Immature natural killer cell (primary cell): ENCODE data around the gene BUD31. TPM values are rescaled to one million over a fixed set of nuclear protein-coding genes. Genes with fewer than 3 reads are reported as not detected.

ENCODE experiments used
- DNase-seq, 3 donors: peaks; one replicate each; pipeline ENCODE4 v3.0.0; 2022; ENCODE audit warnings: mixed read lengths in 1 of 3
- H3K27ac Mint-ChIP-seq, 6 donors: one replicate each; pipeline ENCODE4 v1.8.0; 2020; ENCODE audit warnings: mixed read lengths in 6 of 6, mild to moderate bottlenecking in 5 of 6, inconsistent platforms in 4 of 6, moderate library complexity in 3 of 6
- H3K27me3 Mint-ChIP-seq, 3 donors: one replicate each; pipeline ENCODE4 v1.8.0; 2020 to 2021; ENCODE audit warnings: low read depth in 3 of 3, mild to moderate bottlenecking in 3 of 3, mixed read lengths in 3 of 3, moderate library complexity in 3 of 3, inconsistent platforms in 1 of 3
- H3K36me3 Mint-ChIP-seq, 3 donors: one replicate each; pipeline ENCODE4 v1.8.0; 2020; ENCODE audit warnings: mixed read lengths in 3 of 3, inconsistent platforms in 2 of 3, mild to moderate bottlenecking in 2 of 3
- H3K4me1 Mint-ChIP-seq, 2 donors: one replicate each; pipeline ENCODE4 v1.8.0; 2020; ENCODE audit warnings: inconsistent platforms in 2 of 2, mild to moderate bottlenecking in 2 of 2, mixed read lengths in 2 of 2, moderate library complexity in 1 of 2
- H3K4me3 Mint-ChIP-seq, 5 donors: one replicate each; pipeline ENCODE4 v1.8.0; 2020; ENCODE audit warnings: mild to moderate bottlenecking in 5 of 5, mixed read lengths in 5 of 5, inconsistent platforms in 3 of 5, moderate library complexity in 3 of 5
- H3K9me3 Mint-ChIP-seq, 6 donors: one replicate each; pipeline ENCODE4 v1.8.0; 2020; ENCODE audit warnings: mild to moderate bottlenecking in 6 of 6, mixed read lengths in 6 of 6, inconsistent platforms in 4 of 6, moderate library complexity in 3 of 6
- polyA plus RNA-seq, 3 donors: library from polyadenylated mRNA; unstranded; fragments of 300-500 nt; fragmentation: Illumina TruSeq; gene quantifications; one replicate each; pipeline ENCODE4 v1.2.3, GENCODE V29; 2021

BUD31 gene
- 100 to 1,000 TPM; 265 to 362 (median 279) TPM for polyA plus RNA-seq

- H3K4me3 Mint-ChIP-seq = peak within 1 kb of the TSS; percentile 90 to 95 (median 94)
- H3K4me1 Mint-ChIP-seq = peaks cover 54 to 68% of the 10 kb centered on the region in 2 donors
- peaks cover 13 to 32% (median 16%) of the 10 kb centered on the region in 3 donors for H3K36me3 Mint-ChIP-seq
- H3K9me3 Mint-ChIP-seq = no peaks in the 10 kb centered on the region
- peak within 1 kb of the TSS; percentile 94 to 98 (median 96) for H3K27ac Mint-ChIP-seq
- H3K27me3 Mint-ChIP-seq = peaks cover 12 to 25% (median 25%) of the 10 kb centered on the region in 3 donors
- peak; percentile 98 for DNase-seq
These were observed at the start of gene BUD31, which contains the start of gene PDAP1 for GRCh38 chr7:99408379-99409191. TSS of gene BUD31 (plus strand) at chr7:99408969. CDS start at chr7:99411093, 2,124 bp downstream. TSS of gene PDAP1 (minus strand) at chr7:99408597. CDS start at chr7:99408548, 49 bp downstream.

GRCh38 chr7:99359465-99360154 lies 49.2 kb upstream of the BUD31 start:
- Mint-ChIP-seq H3K27ac (peak overlapping the region in 1 of 6 donors; percentile 23), H3K27me3 (peaks cover 0 to 2% (median 2%) of the 10 kb centered on the region in 3 donors), H3K9me3 (no peaks in the 10 kb centered on the region), H3K4me1 (no peaks in the 10 kb centered on the region), H3K36me3 (peaks cover 12 to 33% (median 16%) of the 10 kb centered on the region in 3 donors), H3K4me3 (no peak overlapping the region)
- no peak for DNase-seq

GRCh38 chr7:99362801-99363200 lies 46.0 kb upstream of the BUD31 start:
- peaks cover 0 to 3% (median under 1%) of the 10 kb centered on the region in 3 donors for H3K27me3 Mint-ChIP-seq
- H3K4me1 Mint-ChIP-seq = peaks cover 0 to 1% of the 10 kb centered on the region in 2 donors
- H3K4me3 Mint-ChIP-seq = no peak overlapping the region
- H3K27ac Mint-ChIP-seq = peak overlapping the region in 1 of 6 donors; percentile 11
- peaks cover 9 to 38% (median 13%) of the 10 kb centered on the region in 3 donors for H3K36me3 Mint-ChIP-seq
- no peak for DNase-seq
- H3K9me3 Mint-ChIP-seq = no peaks in the 10 kb centered on the region

- Mint-ChIP-seq H3K4me3 (no peak overlapping the region), H3K36me3 (peaks cover 4 to 33% (median 8%) of the 10 kb centered on the region in 3 donors), H3K4me1 (peaks cover 0 to 1% of the 10 kb centered on the region in 2 donors), H3K27me3 (peaks cover 0 to 3% (median 0%) of the 10 kb centered on the region in 3 donors), H3K9me3 (no peaks in the 10 kb centered on the region), H3K27ac (peak overlapping the region in 1 of 6 donors; percentile 57)
- DNase-seq = no peak
These were observed 45.5 kb upstream of the BUD31 start for GRCh38 chr7:99363286-99363685.

- peaks cover 3 to 26% (median 8%) of the 10 kb centered on the region in 3 donors for H3K36me3 Mint-ChIP-seq
- peaks cover 0 to 3% (median 0%) of the 10 kb centered on the region in 3 donors for H3K27me3 Mint-ChIP-seq
- peak; percentile 34 to 55 (median 40) for DNase-seq
- H3K9me3 Mint-ChIP-seq = no peaks in the 10 kb centered on the region
- peaks cover 0 to 1% of the 10 kb centered on the region in 2 donors for H3K4me1 Mint-ChIP-seq
- peak overlapping the region in 2 of 6 donors; percentile 13 to 36 for H3K27ac Mint-ChIP-seq
- no peak overlapping the region for H3K4me3 Mint-ChIP-seq
These were observed 43.2 kb upstream of the BUD31 start for GRCh38 chr7:99365318-99366141.

- Mint-ChIP-seq H3K27ac (peak overlapping the region in 1 of 6 donors; percentile 18), H3K4me3 (no peak overlapping the region)
These were observed 42.1 kb upstream of the BUD31 start for GRCh38 chr7:99366646-99367045.

GRCh38 chr7:99368750-99369389 lies 39.9 kb upstream of the BUD31 start:
- Mint-ChIP-seq H3K27ac (no peak overlapping the region), H3K27me3 (peaks cover 0 to 3% (median 1%) of the 10 kb centered on the region in 3 donors), H3K4me1 (peaks cover 6 to 8% of the 10 kb centered on the region in 2 donors), H3K9me3 (no peaks in the 10 kb centered on the region), H3K36me3 (peaks cover 0 to 18% (median 0%) of the 10 kb centered on the region in 3 donors), H3K4me3 (no peak overlapping the region)
- DNase-seq = no peak

More at GRCh38 chr7:99366646-99367045, 42.1 kb upstream of the BUD31 start:
- Mint-ChIP-seq H3K36me3 (peaks cover 0 to 22% (median 2%) of the 10 kb centered on the region in 3 donors), H3K4me1 (peaks cover 0 to 1% of the 10 kb centered on the region in 2 donors), H3K27me3 (peaks cover 0 to 3% (median under 1%) of the 10 kb centered on the region in 3 donors), H3K9me3 (no peaks in the 10 kb centered on the region)
- no peak for DNase-seq

GRCh38 chr7:99369767-99370391 lies 38.9 kb upstream of the BUD31 start:
- Mint-ChIP-seq H3K27ac (no peak overlapping the region), H3K27me3 (peaks cover 0 to 3% (median 1%) of the 10 kb centered on the region in 3 donors), H3K36me3 (peaks cover 0 to 12% (median 0%) of the 10 kb centered on the region in 3 donors), H3K4me3 (no peak overlapping the region), H3K9me3 (no peaks in the 10 kb centered on the region), H3K4me1 (peaks cover 6 to 7% of the 10 kb centered on the region in 2 donors)
- DNase-seq = no peak

GRCh38 chr7:99371376-99371920 lies 37.3 kb upstream of the BUD31 start:
- peaks cover 10 to 11% of the 10 kb centered on the region in 2 donors for H3K4me1 Mint-ChIP-seq
- H3K36me3 Mint-ChIP-seq = peaks cover 0 to 6% (median 0%) of the 10 kb centered on the region in 3 donors
- no peaks in the 10 kb centered on the region for H3K9me3 Mint-ChIP-seq
- H3K27ac Mint-ChIP-seq = peak overlapping the region in 1 of 6 donors; percentile 12
- H3K4me3 Mint-ChIP-seq = peak overlapping the region in 1 of 5 donors; percentile 15
- no peak for DNase-seq
- H3K27me3 Mint-ChIP-seq = peaks cover 0 to 2% (median 1%) of the 10 kb centered on the region in 3 donors

- H3K9me3 Mint-ChIP-seq = no peaks in the 10 kb centered on the region
- peak overlapping the region in 4 of 5 donors; percentile 69 to 83 (median 76) for H3K4me3 Mint-ChIP-seq
- peaks cover 0 to 1% (median 0%) of the 10 kb centered on the region in 3 donors for H3K27me3 Mint-ChIP-seq
- no peak for DNase-seq
- no peaks in the 10 kb centered on the region for H3K36me3 Mint-ChIP-seq
- peak overlapping the region in 4 of 6 donors; percentile 43 to 81 (median 74) for H3K27ac Mint-ChIP-seq
- H3K4me1 Mint-ChIP-seq = peaks cover 13 to 16% of the 10 kb centered on the region in 2 donors
These were observed 36.3 kb upstream of the BUD31 start for GRCh38 chr7:99372275-99373090.
